Nephron (organoid): ENCODE measurements around the gene ALPP.
"Not testable (repeated sequence)": the region's sequence is repeated elsewhere in the genome, so short reads cannot be mapped to it uniquely, and the experiment has no call there.

Source experiments
- H3K27ac Mint-ChIP-seq, 3 experiments: 2 replicates each; pipeline ENCODE4 v1.8.0; 2020; ENCODE audit warnings: mixed read lengths in 3 of 3, mild to moderate bottlenecking in 2 of 3, moderate library complexity in 1 of 3
- H3K27me3 Mint-ChIP-seq: 2 replicates; pipeline ENCODE4 v1.8.0; 2021; ENCODE audit warnings: low read depth, mild to moderate bottlenecking, moderate library complexity, mixed read lengths
- H3K36me3 Mint-ChIP-seq: 2 replicates; pipeline ENCODE4 v1.8.0; 2020; ENCODE audit warnings: low read depth, mixed read lengths
- H3K4me1 Mint-ChIP-seq: 2 replicates; pipeline ENCODE4 v1.8.0; 2020; ENCODE audit warnings: mixed read lengths
- H3K4me3 Mint-ChIP-seq, 3 experiments: 2 replicates each; pipeline ENCODE4 v1.8.0; 2020; ENCODE audit warnings: mild to moderate bottlenecking in 3 of 3, mixed read lengths in 3 of 3, moderate library complexity in 2 of 3
- H3K9me3 Mint-ChIP-seq: 2 replicates; pipeline ENCODE4 v1.8.0; 2020; ENCODE audit warnings: mixed read lengths
- TF ChIP-seq, protein P1 (sequence below), 3 experiments: fragments of 200-600 bp; sonication (generic); IDR thresholded peaks; one replicate each; pipeline ENCODE4 v1.5.0; 2021; ENCODE audit warnings: antibody characterized with exemption in 3 of 3; ENCODE audit not compliant: unreplicated experiment in 3 of 3

The ALPP gene

DNA sequence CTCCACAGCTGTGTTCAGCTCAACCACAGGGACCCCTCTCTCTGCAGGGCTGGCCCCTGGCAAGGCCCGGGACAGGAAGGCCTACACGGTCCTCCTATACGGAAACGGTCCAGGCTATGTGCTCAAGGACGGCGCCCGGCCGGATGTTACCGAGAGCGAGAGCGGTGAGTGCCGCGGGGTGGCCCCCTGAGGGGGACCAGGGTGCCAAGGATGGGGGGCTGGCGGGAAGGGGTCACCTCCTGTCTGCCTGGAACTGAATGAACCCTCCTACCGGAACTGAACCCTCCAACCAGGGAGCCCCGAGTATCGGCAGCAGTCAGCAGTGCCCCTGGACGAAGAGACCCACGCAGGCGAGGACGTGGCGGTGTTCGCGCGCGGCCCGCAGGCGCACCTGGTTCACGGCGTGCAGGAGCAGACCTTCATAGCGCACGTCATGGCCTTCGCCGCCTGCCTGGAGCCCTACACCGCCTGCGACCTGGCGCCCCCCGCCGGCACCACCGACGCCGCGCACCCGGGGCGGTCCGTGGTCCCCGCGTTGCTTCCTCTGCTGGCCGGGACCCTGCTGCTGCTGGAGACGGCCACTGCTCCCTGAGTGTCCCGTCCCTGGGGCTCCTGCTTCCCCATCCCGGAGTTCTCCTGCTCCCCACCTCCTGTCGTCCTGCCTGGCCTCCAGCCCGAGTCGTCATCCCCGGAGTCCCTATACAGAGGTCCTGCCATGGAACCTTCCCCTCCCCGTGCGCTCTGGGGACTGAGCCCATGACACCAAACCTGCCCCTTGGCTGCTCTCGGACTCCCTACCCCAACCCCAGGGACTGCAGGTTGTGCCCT lies 2.9 kb downstream of the ALPP start:
- not testable (repeated sequence) for H3K27ac Mint-ChIP-seq, H3K36me3 Mint-ChIP-seq, H3K4me1 Mint-ChIP-seq, H3K4me3 Mint-ChIP-seq, H3K9me3 Mint-ChIP-seq
- H3K27me3 Mint-ChIP-seq: peaks cover 51% of the 10 kb centered on the region

DNA sequence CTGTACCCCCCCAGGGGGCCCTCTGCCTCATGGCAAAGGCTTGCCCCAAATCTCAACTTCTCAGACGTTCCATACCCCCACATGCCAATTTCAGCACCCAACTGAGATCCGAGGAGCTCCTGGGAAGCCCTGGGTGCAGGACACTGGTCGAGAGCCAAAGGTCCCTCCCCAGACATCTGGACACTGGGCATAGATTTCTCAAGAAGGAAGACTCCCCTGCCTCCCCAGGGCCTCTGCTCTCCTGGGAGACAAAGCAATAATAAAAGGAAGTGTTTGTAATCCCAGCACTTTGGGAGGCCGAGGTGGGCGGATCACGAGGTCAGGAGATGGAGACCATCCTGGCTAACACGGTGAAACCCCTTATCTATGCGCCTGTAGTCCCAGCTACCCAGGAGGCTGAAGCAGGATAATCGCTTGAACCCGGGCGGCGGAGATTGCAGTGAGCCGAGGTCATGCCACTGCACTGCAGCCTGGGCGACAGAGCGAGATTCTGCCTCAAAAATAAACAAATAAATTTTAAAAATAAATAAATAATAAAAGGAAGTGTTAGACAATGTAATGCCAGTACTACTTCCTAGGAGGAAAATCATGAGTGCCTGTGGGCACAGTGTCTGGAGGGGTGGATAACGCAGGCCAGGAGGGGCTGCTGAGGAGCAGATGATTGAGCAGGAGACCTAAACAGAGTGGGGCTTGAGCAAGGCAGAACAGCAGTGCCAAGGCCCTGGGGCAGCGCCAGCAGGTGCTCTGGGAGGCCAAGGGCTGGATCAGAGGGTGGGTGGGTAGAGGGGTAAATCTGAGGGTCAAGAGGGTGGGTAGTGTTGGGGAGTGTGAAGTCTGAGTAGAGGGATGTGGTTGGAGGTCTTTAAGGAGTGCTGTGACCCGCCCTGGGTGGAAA lies 4.0 kb downstream of the ALPP start:
- Mint-ChIP-seq H3K27ac (no peak overlapping the region), H3K4me3 (no peak overlapping the region), H3K4me1 (peaks cover 10% of the 10 kb centered on the region), H3K36me3 (no peaks in the 10 kb centered on the region), H3K27me3 (peaks cover 58% of the 10 kb centered on the region), H3K9me3 (no peaks in the 10 kb centered on the region)
- TF ChIP-seq, protein P1, sequence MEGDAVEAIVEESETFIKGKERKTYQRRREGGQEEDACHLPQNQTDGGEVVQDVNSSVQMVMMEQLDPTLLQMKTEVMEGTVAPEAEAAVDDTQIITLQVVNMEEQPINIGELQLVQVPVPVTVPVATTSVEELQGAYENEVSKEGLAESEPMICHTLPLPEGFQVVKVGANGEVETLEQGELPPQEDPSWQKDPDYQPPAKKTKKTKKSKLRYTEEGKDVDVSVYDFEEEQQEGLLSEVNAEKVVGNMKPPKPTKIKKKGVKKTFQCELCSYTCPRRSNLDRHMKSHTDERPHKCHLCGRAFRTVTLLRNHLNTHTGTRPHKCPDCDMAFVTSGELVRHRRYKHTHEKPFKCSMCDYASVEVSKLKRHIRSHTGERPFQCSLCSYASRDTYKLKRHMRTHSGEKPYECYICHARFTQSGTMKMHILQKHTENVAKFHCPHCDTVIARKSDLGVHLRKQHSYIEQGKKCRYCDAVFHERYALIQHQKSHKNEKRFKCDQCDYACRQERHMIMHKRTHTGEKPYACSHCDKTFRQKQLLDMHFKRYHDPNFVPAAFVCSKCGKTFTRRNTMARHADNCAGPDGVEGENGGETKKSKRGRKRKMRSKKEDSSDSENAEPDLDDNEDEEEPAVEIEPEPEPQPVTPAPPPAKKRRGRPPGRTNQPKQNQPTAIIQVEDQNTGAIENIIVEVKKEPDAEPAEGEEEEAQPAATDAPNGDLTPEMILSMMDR (IDR thresholded peaks at IDR 0.05; ENCODE audit: unreplicated experiment in 3 of 3): no peak

DNA sequence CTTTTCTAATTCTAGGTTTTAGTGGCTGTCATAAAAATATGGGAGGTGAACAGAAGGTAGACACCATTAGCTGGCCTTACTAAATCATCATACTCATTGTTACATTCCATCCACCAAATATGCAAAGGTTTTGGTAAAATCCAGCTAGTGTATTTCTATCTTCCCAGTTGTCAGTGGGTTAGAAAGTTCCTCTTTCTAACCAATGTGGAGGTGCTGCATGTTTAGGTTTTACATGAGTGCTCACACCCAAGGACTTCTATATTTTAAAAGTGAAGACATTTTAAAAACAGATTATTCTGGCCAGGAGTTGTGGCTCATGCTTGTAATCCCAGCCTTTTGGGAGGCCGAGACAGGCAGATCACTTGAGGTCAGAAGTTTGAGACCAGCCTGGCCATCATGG lies 5.9 kb downstream of the ALPP start:
- peaks cover 77% of the 10 kb centered on the region for H3K27me3 Mint-ChIP-seq
- TF ChIP-seq, protein P1 (IDR thresholded peaks at IDR 0.05; ENCODE audit: unreplicated experiment in 3 of 3): no peak
- H3K36me3 Mint-ChIP-seq: no peaks in the 10 kb centered on the region
- H3K27ac Mint-ChIP-seq: no peak overlapping the region
- H3K4me3 Mint-ChIP-seq: no peak overlapping the region
- peaks cover 16% of the 10 kb centered on the region for H3K4me1 Mint-ChIP-seq
- H3K9me3 Mint-ChIP-seq: peaks cover 2% of the 10 kb centered on the region

DNA sequence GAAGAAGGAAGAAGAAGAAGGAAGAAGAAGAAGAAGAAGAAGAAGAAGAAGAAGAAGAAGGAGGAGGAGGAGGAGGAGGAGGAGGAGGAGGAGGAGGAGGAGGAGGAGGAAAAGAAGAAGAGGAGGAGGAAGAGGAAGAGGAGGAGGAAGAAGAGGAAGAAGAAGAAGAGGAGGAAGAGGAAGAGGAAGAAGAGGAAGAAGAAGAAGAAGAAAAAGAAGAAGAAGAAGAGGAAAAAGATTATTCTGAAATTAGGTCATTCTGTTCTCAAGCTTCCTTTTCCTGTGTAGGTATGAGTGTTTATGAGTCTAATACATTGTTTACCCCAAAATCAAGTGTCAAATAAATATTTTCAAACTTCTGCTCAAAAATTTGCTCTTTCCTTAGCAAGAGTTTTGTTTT lies 6.5 kb downstream of the ALPP start:
- not testable (repeated sequence) for H3K9me3 Mint-ChIP-seq, H3K27ac Mint-ChIP-seq, H3K36me3 Mint-ChIP-seq, H3K4me3 Mint-ChIP-seq
- Mint-ChIP-seq H3K4me1 (peaks cover 16% of the 10 kb centered on the region), H3K27me3 (peaks cover 83% of the 10 kb centered on the region)

DNA sequence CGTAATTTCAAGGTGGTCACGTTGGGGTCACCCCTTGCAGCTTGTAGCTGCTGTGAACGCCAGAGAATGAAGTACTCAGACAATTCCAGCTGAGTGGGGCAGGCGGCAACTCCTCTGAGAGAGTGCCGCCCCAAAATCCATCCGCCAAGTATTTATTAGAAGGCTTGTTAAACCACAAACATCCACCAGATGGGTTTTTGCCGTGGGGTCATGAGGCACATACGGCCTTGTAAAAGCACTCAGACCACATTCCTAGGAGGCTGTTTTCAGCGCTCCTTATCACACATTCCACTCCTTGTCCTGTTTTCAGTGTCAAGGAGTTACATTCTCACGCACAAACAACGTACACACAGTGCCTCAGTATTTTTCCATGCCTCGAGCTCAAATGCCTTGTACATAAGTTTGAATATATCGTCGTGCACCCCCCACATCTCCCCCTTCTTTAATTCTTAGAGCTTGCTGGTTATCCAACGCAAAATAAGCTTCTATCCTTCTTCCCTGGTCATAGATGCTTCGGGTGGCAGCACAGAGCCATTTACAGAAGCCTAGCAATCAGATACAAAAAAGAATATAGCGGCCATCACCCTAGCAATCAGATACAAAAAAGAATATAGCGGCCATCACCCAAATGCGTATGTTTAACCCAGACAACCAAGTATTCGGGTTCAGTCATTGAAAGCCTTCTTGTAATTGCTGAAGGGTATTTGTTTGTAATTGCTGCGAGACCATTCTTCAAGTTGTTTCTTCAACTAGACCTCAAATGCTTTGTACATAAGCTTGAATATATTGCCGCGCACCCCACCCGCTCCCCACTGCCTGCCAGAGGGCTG lies 7.3 kb downstream of the ALPP start:
- TF ChIP-seq, protein P1 (IDR thresholded peaks at IDR 0.05; ENCODE audit: unreplicated experiment in 3 of 3): no peak
- Mint-ChIP-seq H3K4me1 (peaks cover 16% of the 10 kb centered on the region), H3K27me3 (peaks cover 91% of the 10 kb centered on the region), H3K36me3 (no peaks in the 10 kb centered on the region), H3K9me3 (peaks cover 2% of the 10 kb centered on the region), H3K4me3 (peak overlapping the region in 2 of 3 experiments; percentile 24 to 70), H3K27ac (no peak overlapping the region)

DNA sequence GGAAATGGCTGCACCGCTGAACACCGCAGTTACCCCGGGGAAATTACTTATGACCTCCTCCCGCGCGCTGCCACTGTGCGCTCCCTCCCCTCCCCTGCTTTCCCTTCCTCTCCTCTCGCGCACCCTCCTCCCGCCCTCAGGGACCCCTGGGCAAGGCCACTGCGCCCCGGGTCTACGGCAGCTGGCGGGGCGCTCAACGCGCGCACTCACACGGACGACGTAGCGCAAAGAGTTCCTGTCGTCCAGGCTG lies 7.9 kb downstream of the ALPP start:
- H3K4me1 Mint-ChIP-seq: peaks cover 16% of the 10 kb centered on the region
- H3K27me3 Mint-ChIP-seq: peaks cover 97% of the 10 kb centered on the region

More for the DNA sequence above, 7.9 kb downstream of the ALPP start:
- H3K36me3 Mint-ChIP-seq: no peaks in the 10 kb centered on the region
- TF ChIP-seq, protein P1 (IDR thresholded peaks at IDR 0.05; ENCODE audit: unreplicated experiment in 3 of 3): no peak
- no peak overlapping the region for H3K27ac Mint-ChIP-seq
- peaks cover 2% of the 10 kb centered on the region for H3K9me3 Mint-ChIP-seq
- H3K4me3 Mint-ChIP-seq: peak overlapping the region in 2 of 3 experiments; percentile 24 to 70
